ENCODE measurements around the gene MOB3A.
"Not testable (repeated sequence)": the region's sequence is repeated elsewhere in the genome, so short reads cannot be mapped to it uniquely, and the experiment has no call there.

Gene MOB3A

GRCh38 chr19:2038284-2039088, 57.6 kb downstream of the MOB3A start:
- TF ChIP-seq POLR2A (IDR thresholded peaks at IDR 0.05; ENCODE audit: low read depth, low read length) = no peak
- no peak for FAIRE-seq
- no peak for DNase-seq (ENCODE audit: insufficient read length)

DNA sequence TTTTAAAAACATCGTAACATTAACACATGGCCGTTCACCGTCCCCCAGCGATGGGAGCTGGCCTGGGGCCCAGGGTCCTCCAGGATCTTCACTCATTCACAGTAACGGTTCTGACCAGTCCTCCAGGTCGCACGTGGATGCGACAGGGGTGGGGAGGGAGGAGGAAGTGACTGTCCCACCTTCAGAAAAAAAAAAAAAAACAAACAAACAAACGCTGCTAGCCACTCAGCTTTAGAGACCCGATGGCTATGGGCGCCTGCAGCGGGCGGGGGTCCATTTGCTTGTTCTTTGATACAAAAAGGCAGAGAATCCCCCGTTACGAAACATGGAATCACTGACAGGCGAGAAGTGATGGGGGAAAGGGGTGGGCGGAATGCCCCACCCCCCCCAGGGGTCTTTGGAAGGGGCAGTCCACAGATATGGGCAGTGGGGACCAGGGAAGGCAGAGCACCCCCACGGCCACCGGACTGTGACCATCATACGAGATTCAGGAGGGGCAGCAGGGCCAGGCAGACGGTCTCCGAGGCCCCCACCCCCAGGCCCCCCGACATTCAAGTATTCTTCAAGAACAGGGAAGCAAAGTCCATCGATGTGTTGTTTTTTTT, 58.4 kb downstream of the MOB3A start:
- FAIRE-seq = no peak
- no peak for TF ChIP-seq POLR2A (IDR thresholded peaks at IDR 0.05; ENCODE audit: low read depth, low read length)
- no peak; the same call in 1 of the 2 replicates for TF ChIP-seq POLR2AphosphoS5 (IDR thresholded peaks at IDR 0.05; ENCODE audit: low read depth, low read length)
- TF ChIP-seq TAF1 (IDR thresholded peaks at IDR 0.05; ENCODE audit: borderline replicate concordance, low read depth, low read length) = no peak
- no peak for DNase-seq (ENCODE audit: insufficient read length)

DNA sequence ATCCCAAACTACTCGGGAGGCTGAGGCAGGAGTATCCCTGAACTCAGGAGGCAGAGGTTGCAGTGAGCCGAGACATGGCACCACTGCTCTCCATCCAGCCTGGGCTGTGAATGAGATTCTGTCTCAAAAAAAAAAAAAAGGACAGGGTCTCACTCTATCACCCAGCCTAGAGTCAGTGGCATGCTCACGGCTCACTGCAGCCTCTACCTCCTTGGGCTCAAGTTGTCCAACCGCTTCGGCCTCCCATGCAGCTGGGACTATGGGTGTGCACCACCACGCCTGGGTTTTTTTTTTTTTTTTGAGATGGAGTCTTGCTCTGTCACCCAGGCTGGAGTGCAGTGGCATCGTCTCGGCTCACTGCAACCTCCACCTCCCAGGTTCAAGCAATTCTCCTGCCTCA, 59.7 kb downstream of the MOB3A start:
- no peak for TF ChIP-seq TAF1 (IDR thresholded peaks at IDR 0.05; ENCODE audit: borderline replicate concordance, low read depth, low read length)
- TF ChIP-seq POLR2AphosphoS5 (IDR thresholded peaks at IDR 0.05; ENCODE audit: low read depth, low read length) = no peak
- TF ChIP-seq POLR2A (IDR thresholded peaks at IDR 0.05; ENCODE audit: low read depth, low read length) = no peak

GRCh38 chr19:2035590-2035991, 60.5 kb downstream of the MOB3A start:
- no peak for DNase-seq (ENCODE audit: insufficient read length)
- no peak for TF ChIP-seq POLR2AphosphoS5 (IDR thresholded peaks at IDR 0.05; ENCODE audit: low read depth, low read length)
- TF ChIP-seq POLR2A (IDR thresholded peaks at IDR 0.05; ENCODE audit: low read depth, low read length) = no peak
- no peak for TF ChIP-seq TAF1 (IDR thresholded peaks at IDR 0.05; ENCODE audit: borderline replicate concordance, low read depth, low read length)
- FAIRE-seq = no peak

More for the DNA sequence above, 59.7 kb downstream of the MOB3A start:
- no peak for FAIRE-seq
- no peak for DNase-seq (ENCODE audit: insufficient read length)

- DNase-seq (ENCODE audit: insufficient read length) (peak; percentile 73), FAIRE-seq (peak; percentile 81)
- TF ChIP-seq POLR2AphosphoS5 (IDR thresholded peaks at IDR 0.05; ENCODE audit: low read depth, low read length) = no peak
- TF ChIP-seq POLR2A (IDR thresholded peaks at IDR 0.05; ENCODE audit: low read depth, low read length) = no peak
- no peak for TF ChIP-seq TAF1 (IDR thresholded peaks at IDR 0.05; ENCODE audit: borderline replicate concordance, low read depth, low read length)
Observed at GRCh38 chr19:2034729-2035589, 61.2 kb downstream of the MOB3A start.

DNA sequence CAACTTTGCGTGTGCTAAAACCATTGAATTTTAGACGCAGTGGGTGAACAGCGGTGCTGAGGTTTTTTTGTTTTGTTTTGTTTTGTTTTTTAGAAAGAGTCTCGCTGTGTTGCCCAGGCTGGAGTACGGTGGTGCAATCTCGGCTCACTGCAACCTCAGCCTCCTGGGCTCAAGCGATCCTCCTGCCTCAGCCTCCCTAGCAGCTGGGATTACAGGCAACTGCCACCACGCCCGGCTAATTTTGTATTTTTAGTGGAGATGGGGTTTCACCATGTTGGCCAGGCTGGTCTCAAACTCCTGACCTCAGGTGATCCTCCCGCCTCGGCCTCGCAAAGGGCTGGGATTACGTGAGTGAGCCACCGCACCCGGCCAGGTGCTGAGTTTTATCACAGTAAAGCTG, 61.9 kb downstream of the MOB3A start:
- DNase-seq (ENCODE audit: insufficient read length); FAIRE-seq: not testable (repeated sequence)

DNA sequence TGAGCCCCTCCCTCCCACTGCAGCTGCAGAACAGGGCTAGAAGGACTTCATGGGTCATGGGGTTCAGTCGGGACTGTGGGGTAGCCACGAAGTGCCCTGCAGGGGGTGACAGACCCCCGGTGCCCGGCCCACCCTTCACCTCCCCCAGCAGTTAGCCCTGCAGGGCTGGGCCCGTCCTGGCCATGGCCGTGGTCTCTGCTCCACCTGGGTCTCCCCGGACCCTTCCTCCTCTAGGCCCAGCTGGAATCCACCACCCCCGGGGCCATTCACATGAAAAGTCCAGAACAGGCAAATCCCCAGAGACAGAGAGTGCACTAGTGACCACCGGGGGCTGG, 62.3 kb downstream of the MOB3A start:
- no peak for FAIRE-seq
- TF ChIP-seq POLR2A (IDR thresholded peaks at IDR 0.05; ENCODE audit: low read depth, low read length) = no peak
- no peak for TF ChIP-seq POLR2AphosphoS5 (IDR thresholded peaks at IDR 0.05; ENCODE audit: low read depth, low read length)
- TF ChIP-seq TAF1 (IDR thresholded peaks at IDR 0.05; ENCODE audit: borderline replicate concordance, low read depth, low read length) = no peak
- no peak for DNase-seq (ENCODE audit: insufficient read length)

GRCh38 chr19:2033115-2033824, 62.9 kb downstream of the MOB3A start:
- TF ChIP-seq TAF1 (IDR thresholded peaks at IDR 0.05; ENCODE audit: borderline replicate concordance, low read depth, low read length) (no peak), POLR2A (IDR thresholded peaks at IDR 0.05; ENCODE audit: low read depth, low read length) (no peak), POLR2AphosphoS5 (IDR thresholded peaks at IDR 0.05; ENCODE audit: low read depth, low read length) (no peak)
- DNase-seq (ENCODE audit: insufficient read length) (no peak), FAIRE-seq (no peak)

DNA sequence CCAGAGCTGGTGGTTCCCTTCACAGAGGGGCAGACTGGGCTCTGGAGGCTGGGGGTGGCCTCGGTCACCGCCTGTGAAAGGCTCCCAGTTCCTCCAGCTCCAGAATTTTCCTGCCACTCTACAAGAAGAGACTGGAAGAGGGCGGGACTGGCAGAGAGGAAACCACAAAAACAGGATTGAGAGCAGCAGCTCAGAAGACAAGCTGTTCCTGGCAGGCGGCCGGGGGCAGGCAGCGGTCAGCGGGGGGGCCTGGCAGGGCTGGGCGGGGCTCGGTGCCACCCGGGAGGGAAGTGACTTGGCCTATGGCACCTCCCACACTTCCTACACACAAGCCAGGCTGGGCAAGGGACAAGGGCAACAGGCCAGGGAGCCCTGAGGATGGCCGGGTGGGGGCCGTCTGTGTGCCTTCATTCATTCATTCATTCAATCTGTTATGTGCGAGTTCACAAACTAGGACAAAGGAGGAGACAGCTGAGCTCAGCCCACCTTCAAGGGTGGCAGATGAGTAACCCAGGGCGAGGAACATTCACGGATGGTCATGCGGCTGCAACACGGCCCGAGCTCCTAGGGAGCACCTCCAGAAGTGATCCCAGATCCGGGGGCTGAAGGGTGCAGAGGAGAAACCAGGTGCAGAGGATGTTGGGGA, 63.7 kb downstream of the MOB3A start:
- no peak for DNase-seq (ENCODE audit: insufficient read length)
- no peak for FAIRE-seq
- TF ChIP-seq POLR2A (IDR thresholded peaks at IDR 0.05; ENCODE audit: low read depth, low read length) = no peak
- TF ChIP-seq POLR2AphosphoS5 (IDR thresholded peaks at IDR 0.05; ENCODE audit: low read depth, low read length) = no peak
- no peak for TF ChIP-seq TAF1 (IDR thresholded peaks at IDR 0.05; ENCODE audit: borderline replicate concordance, low read depth, low read length)

DNA sequence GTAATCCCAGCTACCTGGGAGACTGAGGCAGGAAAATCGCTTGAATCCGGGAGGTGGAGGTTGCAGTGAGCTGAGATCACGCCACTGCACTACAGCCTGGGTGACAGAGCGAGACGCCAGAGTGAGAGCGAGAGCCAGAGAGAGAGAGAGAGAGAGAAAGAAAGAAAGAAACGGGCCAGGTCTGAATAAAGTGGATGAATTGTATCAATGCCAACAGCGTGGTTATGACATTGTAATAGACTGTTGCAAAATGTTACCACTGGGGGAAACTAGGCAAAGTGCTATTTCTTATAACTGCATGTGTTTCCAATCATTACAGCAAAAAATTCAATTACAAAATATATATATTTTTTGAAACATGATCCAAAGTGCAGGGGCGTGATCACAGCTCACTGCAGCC, 68.8 kb downstream of the MOB3A start:
- no peak for DNase-seq (ENCODE audit: insufficient read length)

GRCh38 chr19:2026770-2027169, 69.4 kb downstream of the MOB3A start:
- FAIRE-seq = no peak
- no peak for DNase-seq (ENCODE audit: insufficient read length)
- no peak for TF ChIP-seq POLR2AphosphoS5 (IDR thresholded peaks at IDR 0.05; ENCODE audit: low read depth, low read length)
- TF ChIP-seq TAF1 (IDR thresholded peaks at IDR 0.05; ENCODE audit: borderline replicate concordance, low read depth, low read length) = no peak
- no peak for TF ChIP-seq POLR2A (IDR thresholded peaks at IDR 0.05; ENCODE audit: low read depth, low read length)

More for the DNA sequence above, 68.8 kb downstream of the MOB3A start:
- no peak for FAIRE-seq
- TF ChIP-seq TAF1 (IDR thresholded peaks at IDR 0.05; ENCODE audit: borderline replicate concordance, low read depth, low read length) = no peak
- TF ChIP-seq POLR2AphosphoS5 (IDR thresholded peaks at IDR 0.05; ENCODE audit: low read depth, low read length) = no peak
- TF ChIP-seq POLR2A (IDR thresholded peaks at IDR 0.05; ENCODE audit: low read depth, low read length) = no peak

Measured in GM12892 (cell line).